NCI-H446 (cell line): ENCODE data around the gene BRIP1.
"Not testable (repeated sequence)": the region's sequence is repeated elsewhere in the genome, so short reads cannot be mapped to it uniquely, and the experiment has no call there.

ENCODE experiments used
- DNase-seq, 2 experiments: peaks; one replicate each; lab custom pipeline; 2025; lab: John Stamatoyannopoulos, UW

The BRIP1 gene

DNA sequence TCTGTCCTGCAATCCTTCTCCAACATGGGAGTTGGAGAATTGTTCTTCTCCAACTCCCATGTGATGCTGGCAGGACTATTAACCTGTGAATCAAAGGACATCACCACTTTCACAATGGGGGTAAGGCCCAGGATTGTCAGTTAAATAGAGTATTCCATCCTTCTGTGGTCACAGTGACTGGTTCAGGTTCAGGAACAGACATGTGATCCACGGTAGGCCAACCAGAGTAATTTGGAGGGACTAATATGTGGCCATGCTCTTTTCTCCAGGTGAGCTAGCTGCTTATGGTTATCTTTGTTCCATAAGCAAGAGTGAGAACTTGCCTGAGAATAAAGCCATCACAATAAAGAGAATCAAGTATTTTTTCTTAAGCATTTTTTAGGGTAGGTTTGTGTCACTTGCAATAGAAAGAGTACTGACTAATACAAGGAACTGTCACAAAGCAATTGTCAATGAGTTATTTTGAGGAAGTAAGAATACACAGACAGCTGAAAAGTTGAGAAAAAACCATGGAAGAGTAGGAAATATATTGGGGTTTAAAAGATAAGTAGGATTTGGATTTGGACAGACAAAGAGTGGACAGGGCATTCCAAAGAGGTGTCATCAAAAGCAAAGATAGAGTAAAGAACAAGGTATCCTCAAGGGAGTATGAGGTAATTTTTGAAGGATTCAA is 63.4 kb downstream of the BRIP1 start:
- DNase-seq = no peak

DNA sequence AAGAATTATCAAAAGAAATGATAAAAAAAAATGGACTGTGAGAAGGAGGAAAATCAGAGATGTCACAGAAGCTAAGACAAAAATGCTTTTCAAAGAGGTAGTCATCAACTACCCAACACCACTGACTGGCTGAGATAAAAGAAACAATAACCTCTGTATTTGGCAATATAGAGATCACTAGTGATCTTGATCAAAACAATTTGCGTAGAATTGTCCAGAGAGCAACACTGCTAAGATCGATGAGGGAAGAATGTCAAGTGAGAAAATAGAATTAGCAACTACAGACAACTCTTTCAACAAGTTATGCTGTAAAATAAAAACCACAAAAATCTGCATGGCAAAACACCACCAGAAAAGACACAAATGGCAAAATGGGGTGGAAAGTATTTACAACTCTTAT is 66.0 kb downstream of the BRIP1 start:
- DNase-seq = no peak

GRCh38 chr17:61795546-61795945 is 67.8 kb downstream of the BRIP1 start:
- DNase-seq = no peak

GRCh38 chr17:61794792-61795191 is 68.5 kb downstream of the BRIP1 start:
- no peak for DNase-seq

DNA sequence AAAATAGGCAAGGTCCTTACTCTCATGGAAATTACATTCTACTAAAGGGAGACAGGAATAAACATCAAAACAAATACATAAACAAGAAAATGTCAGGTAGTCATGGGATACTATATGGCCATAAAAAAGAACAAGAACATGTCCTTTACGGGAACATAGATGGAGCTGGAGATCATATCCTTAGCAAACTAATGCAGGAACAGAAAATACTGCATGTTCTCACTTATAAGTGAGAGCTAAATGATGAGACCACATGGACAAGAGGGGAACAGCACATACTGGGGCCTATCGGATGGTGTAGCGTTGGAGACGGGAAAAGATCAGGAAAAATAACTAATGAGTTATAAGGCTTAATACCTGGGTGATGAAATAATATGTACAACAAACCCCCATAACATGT is 69.1 kb downstream of the BRIP1 start:
- no peak for DNase-seq

DNA sequence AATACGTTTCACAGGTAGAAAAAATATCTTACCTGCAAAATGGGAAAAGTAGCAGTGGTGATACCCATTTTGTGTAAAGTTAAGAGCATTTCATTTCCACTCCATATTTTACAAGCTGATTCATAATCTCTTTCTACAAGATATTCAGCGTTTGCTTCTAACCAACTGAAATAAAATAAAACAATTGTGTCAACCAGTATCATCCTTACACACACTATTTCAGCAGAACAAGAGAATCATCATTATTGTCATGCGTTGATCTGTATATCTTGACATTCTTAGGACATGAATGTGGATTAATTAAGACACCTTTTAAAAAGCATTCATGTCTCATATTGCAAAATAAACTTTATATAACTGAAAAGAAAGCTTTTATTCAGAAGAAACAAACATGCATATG is 69.8 kb downstream of the BRIP1 start:
- DNase-seq = no peak

DNA sequence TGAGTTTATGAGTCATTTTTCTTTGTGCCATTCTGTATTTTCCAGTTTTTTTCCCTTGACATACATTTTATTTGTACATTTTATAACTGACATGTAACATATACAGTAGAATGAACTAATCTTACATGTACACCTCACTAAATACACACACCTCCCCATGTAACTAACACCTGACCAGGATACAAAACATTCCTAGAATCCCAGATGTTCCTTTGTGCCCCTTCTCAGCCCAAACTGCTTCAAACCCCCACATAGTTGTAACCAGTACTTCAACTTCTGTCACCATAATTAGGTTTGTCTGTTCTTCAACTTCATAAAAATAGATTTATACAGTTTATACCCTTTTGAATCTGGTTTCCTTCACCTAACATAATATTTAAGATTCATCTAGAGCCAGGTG is 73.5 kb downstream of the BRIP1 start:
- no peak for DNase-seq

DNA sequence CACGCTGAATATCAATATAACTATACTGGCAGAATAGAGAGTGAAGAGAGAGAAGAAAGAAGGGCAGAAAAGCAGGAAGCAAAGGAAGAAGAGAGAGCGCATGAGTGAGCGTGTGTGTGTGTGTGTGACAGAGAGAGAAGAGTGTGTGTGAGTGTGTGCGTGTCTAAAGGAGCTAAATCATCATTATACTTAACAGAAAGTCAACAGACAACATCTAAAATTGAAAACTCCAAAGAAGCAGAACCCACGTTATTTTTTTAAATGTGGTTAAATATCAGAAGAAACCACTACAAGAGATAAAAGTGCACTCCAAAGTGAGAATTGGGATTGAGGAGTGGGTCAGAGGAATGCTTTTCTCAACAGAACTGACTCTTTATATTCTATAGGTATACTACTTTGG is 77.2 kb downstream of the BRIP1 start:
- DNase-seq = no peak

DNA sequence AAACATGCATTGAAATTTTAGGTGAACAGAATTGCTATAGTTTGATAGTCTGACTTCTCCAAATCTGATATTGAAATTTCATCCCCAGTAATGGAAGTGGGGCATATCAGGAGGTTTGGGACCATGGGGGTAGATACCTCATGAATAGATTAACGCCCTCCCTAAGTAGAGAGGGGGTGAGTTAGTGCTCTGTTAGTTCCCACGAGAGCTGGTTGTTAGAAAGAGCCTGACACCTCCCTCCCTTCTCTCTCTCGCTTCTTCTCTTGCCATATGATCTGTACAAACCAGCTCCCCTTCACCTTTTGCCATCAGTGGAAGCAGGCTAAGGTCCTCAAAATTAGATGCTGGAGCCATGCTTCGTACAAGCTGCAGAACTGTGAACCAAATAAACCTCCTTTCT is 78.8 kb downstream of the BRIP1 start:
- DNase-seq = no peak

DNA sequence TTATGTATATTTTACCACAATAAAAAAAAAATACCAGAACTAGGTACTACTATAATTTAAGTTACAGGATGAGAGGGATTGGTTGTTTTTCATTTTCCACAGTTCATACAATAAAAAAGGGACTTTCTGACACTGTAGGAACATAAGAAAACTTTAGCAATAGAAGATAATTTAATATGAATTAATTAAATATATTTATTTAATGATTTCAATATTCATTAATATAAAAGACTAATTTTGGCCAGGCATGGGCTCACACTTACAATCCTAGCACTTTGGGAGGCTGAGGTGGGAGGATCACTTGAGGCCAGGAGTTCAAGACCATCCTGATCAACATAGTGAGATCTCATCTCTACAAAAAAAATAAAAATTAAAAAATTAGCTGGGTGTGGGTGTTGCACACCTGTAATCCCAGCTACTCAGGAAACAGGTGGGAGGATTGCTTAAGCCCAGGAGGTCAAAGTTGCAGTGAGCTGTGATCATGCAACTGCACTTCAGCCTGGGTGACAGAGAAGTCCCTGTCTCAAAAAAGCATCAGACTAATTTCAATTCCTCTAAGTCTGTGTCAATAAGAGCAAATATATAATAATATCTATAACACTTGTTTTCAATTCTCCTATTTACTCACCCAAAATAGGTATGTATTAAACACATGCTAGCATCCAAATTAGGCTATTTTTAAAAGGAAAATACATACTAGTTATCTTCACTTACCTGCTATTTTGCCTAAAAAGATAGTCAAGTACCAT is 79.6 kb downstream of the BRIP1 start:
- DNase-seq = no peak

DNA sequence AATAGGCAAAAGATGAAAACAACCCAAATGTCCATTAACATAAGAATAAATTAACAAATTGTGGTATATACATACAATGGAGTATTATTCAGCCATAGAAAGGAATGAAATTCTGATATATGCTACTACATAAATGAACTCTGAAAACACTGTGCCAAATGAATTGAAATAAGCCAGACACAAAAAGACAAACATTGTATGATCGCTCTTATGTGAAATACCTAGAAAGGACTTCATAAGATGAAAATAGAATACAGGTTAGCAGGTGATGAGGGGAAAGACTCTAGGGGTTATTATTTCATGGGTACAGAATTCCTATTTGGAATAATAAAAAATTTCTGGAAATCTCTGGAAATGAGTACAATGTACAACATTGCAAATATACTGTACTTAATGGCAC is 80.2 kb downstream of the BRIP1 start:
- DNase-seq = no peak

DNA sequence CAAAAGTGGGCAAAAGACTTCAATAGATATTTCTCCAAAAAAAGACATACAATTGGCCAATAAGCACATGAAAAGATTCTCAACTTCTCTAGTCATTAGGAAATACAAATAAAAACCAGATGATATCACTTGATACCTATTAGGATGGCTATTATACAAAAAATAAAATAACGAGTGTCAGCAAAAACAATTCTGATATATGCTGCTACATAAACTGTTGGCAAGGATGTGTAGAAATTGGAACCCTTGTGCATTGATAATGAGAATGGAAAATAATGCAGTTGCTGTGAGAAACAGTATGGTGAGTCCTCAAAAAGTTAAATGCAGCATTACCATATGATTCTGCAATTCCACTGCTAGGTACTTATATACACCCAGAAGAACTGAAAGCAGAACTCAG is 80.6 kb downstream of the BRIP1 start:
- no peak for DNase-seq

DNA sequence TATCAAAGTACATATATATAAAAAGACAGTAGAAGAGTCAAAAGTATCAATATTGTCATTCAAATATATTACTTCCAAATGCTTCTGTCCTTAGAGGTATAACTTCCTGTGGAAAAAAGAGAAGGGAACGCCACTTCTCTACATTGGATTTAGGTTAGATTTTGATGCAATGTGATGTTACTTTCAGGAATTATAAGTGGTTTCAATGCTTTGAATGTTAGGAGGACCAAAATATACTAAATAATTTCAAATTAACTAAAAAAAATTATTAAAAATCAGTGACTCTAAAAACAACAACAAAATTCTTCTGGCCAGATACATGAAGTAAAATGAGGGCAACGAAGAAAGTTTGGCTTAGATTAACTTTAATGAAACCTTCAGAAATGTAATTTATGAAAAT is 88.0 kb downstream of the BRIP1 start:
- no peak for DNase-seq

DNA sequence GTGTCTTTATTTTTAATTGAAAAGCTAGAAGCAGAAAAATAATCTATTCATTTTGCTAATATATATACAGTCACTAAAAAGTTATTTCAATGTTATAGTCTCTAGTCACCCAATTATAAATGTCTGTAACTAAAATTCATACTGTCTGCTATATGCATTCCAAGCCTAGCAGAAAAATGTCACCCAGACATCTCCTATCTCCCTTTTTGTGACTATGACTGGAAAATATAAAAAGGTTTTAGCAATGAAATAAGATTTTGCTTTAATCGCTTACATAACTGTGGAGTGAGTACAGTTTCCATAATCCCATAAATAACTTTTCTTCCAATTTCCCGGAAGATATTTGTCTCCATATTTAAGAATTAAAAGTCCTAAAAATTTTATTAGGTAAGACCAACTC is 88.6 kb downstream of the BRIP1 start:
- DNase-seq = no peak

GRCh38 chr17:61774087-61774486 is 89.2 kb downstream of the BRIP1 start:
- not testable (repeated sequence) for DNase-seq

DNA sequence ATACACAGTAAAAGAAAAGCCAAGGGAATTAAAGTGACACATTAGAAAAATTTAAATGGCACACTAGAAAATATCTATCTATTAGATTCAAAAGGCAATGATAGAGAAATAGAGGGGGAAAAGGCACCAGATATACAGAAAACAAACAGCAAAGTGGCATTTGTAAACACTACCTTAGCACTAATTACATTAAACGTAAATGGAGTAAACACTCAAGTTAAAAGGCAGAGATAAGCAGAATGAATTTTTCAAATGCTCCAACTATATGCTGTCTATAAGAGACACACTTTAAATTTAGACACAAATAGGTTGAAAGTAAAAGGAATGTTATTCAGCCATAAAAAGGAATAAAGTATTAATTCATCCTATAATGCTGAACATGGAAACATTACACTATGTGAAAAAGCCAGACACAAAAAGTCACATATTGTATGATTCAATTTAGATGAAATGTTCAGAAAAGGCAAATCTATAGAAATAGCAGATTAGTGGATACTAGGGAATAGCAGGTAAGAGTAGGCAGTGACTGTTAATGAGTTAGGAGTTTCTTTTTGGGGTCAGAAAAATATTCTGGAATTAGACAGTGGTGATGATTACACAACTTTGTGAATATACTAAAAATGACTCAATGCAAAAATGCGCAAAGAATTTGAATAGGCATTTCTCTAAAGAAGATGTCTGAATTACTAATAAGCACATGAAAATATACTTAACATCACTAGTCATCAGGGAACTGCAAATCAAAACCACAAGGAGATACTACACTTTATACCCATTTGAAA is 92.4 kb downstream of the BRIP1 start:
- no peak for DNase-seq

DNA sequence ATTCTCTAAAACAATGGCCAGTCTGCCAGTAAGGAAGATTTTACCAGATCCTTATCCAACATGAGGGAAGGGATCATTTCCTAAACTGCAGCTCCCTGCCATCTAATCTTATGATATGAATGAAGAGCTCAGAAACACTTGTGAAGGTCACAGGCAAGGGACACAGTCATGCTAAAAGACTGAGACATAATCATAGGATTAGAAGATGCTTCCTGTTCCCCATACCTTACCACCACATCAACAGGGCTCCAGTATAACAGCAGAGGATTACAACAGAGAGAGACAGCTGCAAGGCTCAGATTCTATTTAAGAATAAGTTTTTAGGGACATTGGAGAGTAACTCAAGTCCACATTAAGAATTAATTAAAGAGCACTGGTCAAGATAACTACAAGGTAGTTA is 93.3 kb downstream of the BRIP1 start:
- DNase-seq = no peak

DNA sequence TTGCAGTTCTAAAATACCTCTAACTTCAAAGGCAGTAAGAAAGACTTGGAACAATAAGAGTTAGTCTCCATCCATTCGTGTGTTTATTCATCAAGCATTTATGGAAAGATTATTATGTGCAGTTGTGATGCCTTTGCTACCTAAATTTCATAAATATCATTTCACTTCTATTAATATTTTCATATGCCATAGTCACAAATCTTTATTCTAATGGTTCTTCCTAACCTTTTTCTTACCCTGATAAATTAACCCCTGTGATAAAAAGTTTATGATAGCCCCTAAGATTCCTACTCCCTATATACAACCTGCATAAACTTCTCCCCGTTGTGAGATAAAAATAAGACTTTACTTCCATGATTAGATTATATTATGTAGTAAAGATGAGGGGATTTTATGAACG is 94.9 kb downstream of the BRIP1 start:
- DNase-seq = no peak

GRCh38 chr17:61766520-61766919 is 96.8 kb downstream of the BRIP1 start:
- DNase-seq = no peak

- DNase-seq = no peak
These were observed 98.5 kb downstream of the BRIP1 start for GRCh38 chr17:61764846-61765245.

- DNase-seq = no peak
These were observed 101.5 kb downstream of the BRIP1 start for GRCh38 chr17:61761827-61762226.

DNA sequence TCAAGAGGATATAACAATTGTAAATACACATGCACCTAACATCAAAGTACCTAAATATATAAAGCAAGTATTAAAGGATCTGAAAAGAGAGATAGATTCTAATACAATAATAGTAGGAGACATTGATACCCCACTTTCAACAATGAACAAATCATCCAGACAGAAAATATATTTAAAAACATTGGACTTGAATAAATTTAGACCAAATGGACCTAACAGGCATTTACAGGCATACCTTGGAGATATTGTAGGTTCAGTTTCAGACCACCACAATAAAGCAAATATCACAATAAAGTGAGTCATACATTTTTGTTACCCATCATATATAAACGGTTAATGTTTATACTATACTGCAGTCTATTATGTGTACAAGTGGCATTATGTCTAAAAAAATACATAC is 104.0 kb downstream of the BRIP1 start:
- no peak for DNase-seq

DNA sequence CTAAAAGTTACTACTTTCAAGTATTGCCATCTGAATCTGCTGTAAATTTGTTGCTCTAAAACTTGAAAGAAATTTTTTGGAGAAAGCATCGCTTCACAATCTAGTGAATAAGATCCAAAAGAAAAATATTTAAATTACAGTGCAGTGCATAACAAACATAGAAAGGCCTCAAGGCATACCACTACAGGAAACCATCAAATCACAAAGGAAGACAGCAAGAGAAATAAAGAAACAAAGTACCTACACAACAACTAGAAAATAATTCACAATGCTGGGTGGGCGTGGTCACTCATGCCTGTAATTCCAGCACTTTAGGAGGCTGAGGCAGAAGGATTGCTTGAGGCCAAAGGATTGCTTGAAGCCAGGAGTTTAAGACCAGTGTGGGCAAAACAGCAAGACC is 104.9 kb downstream of the BRIP1 start:
- no peak for DNase-seq
